RWPE2 (cell line): ENCODE measurements around the gene ZNF506.
"Not testable (repeated sequence)": the region's sequence is repeated elsewhere in the genome, so short reads cannot be mapped to it uniquely, and the experiment has no call there.

Experiments used
- ATAC-seq: fragments of 200-7000 bp; cut with Tn5 transposase; 3 replicates; pipeline ENCODE4 v1.9.1; 2021; ENCODE audit warnings: low read depth
- DNase-seq: peaks from one replicate; pipeline ENCODE4 v3.0.0-alpha.2; 2020; ENCODE audit warnings: low spot score
- H3K27ac ChIP-seq: fragments of 450-650 bp; 2 replicates; pipeline ENCODE4 v1.5.1; 2017; ENCODE audit warnings: mild to moderate bottlenecking; ENCODE audit not compliant: poor library complexity, severe bottlenecking
- H3K27me3 ChIP-seq: fragments of 250-450 bp; sonication (Bioruptor Pico); 2 replicates; pipeline ENCODE4 v1.5.1; 2021; ENCODE audit warnings: mild to moderate bottlenecking, moderate library complexity; ENCODE audit not compliant: insufficient read depth, poor library complexity, severe bottlenecking
- H3K36me3 ChIP-seq: fragments of 250-450 bp; sonication (Bioruptor Pico); 2 replicates; pipeline ENCODE4 v1.5.1; 2020; ENCODE audit warnings: low read depth, mild to moderate bottlenecking, moderate library complexity
- H3K4me1 ChIP-seq: fragments of 250-450 bp; sonication (Bioruptor Pico); 2 replicates; pipeline ENCODE4 v1.5.1; 2021; ENCODE audit warnings: mild to moderate bottlenecking, moderate library complexity; ENCODE audit not compliant: insufficient read depth, poor library complexity, severe bottlenecking
- H3K4me3 ChIP-seq: fragments of 250-450 bp; sonication (Bioruptor Pico); 2 replicates; pipeline ENCODE4 v1.5.1; 2021; ENCODE audit warnings: mild to moderate bottlenecking, moderate library complexity; ENCODE audit not compliant: severe bottlenecking
- H3K9me3 ChIP-seq: fragments of 250-450 bp; sonication (Bioruptor Pico); 2 replicates; pipeline ENCODE4 v1.5.1; 2021; ENCODE audit warnings: mild to moderate bottlenecking, moderate library complexity; ENCODE audit not compliant: severe bottlenecking
- TF ChIP-seq, protein P1 (sequence below): fragments of 450-650 bp; IDR thresholded peaks from one replicate; pipeline ENCODE4 v1.5.1; 2017; ENCODE audit warnings: mild to moderate bottlenecking, moderate library complexity; ENCODE audit not compliant: poor library complexity, severe bottlenecking

Gene ZNF506

GRCh38 chr19:19817357-19817756 lies 4.2 kb downstream of the ZNF506 start:
- no peaks in the 10 kb centered on the region for H3K9me3 ChIP-seq
- no peaks in the 10 kb centered on the region for H3K27me3 ChIP-seq
- no peak overlapping the region for H3K27ac ChIP-seq
- TF ChIP-seq, protein P1, sequence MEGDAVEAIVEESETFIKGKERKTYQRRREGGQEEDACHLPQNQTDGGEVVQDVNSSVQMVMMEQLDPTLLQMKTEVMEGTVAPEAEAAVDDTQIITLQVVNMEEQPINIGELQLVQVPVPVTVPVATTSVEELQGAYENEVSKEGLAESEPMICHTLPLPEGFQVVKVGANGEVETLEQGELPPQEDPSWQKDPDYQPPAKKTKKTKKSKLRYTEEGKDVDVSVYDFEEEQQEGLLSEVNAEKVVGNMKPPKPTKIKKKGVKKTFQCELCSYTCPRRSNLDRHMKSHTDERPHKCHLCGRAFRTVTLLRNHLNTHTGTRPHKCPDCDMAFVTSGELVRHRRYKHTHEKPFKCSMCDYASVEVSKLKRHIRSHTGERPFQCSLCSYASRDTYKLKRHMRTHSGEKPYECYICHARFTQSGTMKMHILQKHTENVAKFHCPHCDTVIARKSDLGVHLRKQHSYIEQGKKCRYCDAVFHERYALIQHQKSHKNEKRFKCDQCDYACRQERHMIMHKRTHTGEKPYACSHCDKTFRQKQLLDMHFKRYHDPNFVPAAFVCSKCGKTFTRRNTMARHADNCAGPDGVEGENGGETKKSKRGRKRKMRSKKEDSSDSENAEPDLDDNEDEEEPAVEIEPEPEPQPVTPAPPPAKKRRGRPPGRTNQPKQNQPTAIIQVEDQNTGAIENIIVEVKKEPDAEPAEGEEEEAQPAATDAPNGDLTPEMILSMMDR, result no peak
- no peaks in the 10 kb centered on the region for H3K36me3 ChIP-seq
- DNase-seq, result no peak
- H3K4me1 ChIP-seq, result no peaks in the 10 kb centered on the region
- ATAC-seq, result no peak
- H3K4me3 ChIP-seq, result no peak overlapping the region

- DNase-seq (no peak), ATAC-seq (no peak)
- Histone ChIP-seq H3K27ac (no peak overlapping the region), H3K36me3 (no peaks in the 10 kb centered on the region), H3K4me1 (no peaks in the 10 kb centered on the region), H3K9me3 (no peaks in the 10 kb centered on the region), H3K4me3 (no peak overlapping the region), H3K27me3 (no peaks in the 10 kb centered on the region)
- TF ChIP-seq, protein P1, result no peak
These were observed 4.9 kb downstream of the ZNF506 start for GRCh38 chr19:19816679-19817078.

- H3K4me3 ChIP-seq, ATAC-seq, H3K27me3 ChIP-seq, H3K36me3 ChIP-seq, DNase-seq, H3K4me1 ChIP-seq, H3K27ac ChIP-seq, H3K9me3 ChIP-seq: not testable (repeated sequence)
These were observed 9.6 kb downstream of the ZNF506 start for GRCh38 chr19:19811999-19812398.

- no peak overlapping the region for H3K4me3 ChIP-seq
- H3K27ac ChIP-seq, result no peak overlapping the region
- no peaks in the 10 kb centered on the region for H3K4me1 ChIP-seq
- no peaks in the 10 kb centered on the region for H3K27me3 ChIP-seq
- ATAC-seq, result no peak
- H3K9me3 ChIP-seq, result peaks cover 7% of the 10 kb centered on the region
- H3K36me3 ChIP-seq, result no peaks in the 10 kb centered on the region
- no peak for DNase-seq
- TF ChIP-seq, protein P1, result no peak
These were observed 16.1 kb downstream of the ZNF506 start for GRCh38 chr19:19805480-19805879.

DNA sequence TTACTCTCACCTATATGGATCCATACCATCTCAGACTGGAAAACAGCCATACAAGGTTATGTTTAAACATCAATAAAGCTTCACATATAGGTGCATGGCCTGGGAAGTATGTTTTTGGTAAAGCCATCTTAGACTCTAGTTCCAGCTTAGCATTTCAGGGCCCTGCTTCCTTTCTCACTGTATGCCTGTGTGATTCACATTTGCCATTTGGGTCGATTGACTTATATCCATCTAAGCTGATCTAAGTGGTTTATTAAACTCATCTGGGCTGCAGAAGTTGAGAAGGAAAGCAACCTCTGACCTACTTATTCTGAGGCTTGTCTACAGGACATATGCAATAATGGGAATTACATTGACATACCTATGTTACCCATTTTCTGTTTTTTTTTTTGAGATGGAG lies 33.5 kb downstream of the ZNF506 start:
- Histone ChIP-seq H3K4me3 (no peak overlapping the region), H3K36me3 (peaks cover 39% of the 10 kb centered on the region), H3K27ac (no peak overlapping the region), H3K27me3 (no peaks in the 10 kb centered on the region), H3K9me3 (peaks cover under 1% of the 10 kb centered on the region), H3K4me1 (no peaks in the 10 kb centered on the region)
- no peak for ATAC-seq
- no peak for DNase-seq
- TF ChIP-seq, protein P1, result no peak

DNA sequence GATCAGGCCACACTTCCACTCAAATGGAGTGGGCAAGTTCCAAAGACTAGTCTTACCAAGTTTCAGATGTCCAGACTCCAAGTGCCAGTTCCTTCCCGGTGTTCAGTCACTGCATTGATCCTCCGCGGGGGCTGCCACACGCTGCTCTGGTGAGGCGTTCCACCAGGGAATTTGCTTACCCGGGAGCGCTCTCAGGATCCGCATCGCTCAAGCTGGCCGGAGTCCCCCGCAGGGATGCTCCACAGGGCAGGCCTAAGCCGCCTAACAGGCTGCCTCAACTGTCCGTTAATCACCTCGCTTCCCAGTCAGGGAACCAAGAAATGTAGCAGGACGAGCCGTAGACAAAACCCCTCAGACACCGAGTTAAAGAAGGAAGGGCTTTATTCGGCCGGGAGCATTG lies 36.1 kb downstream of the ZNF506 start:
- ATAC-seq, DNase-seq, H3K9me3 ChIP-seq, H3K4me1 ChIP-seq, H3K4me3 ChIP-seq, H3K27me3 ChIP-seq, H3K27ac ChIP-seq: not testable (repeated sequence)
- peaks cover 20% of the 10 kb centered on the region for H3K36me3 ChIP-seq
